Parathyroid adenoma (tissue), 2 donors: Measurements from ENCODE around the gene UXT.

ENCODE experiments used
- H2AFZ ChIP-seq: fragments of 300-600 bp; sonication (generic); one replicate; pipeline ENCODE4 v1.7.0; 2017; ENCODE audit warnings: antibody characterized with exemption, mild to moderate bottlenecking
- H3K27ac ChIP-seq: fragments of 300-600 bp; sonication (generic); one replicate; pipeline ENCODE4 v1.7.0; 2017
- H3K27me3 ChIP-seq: fragments of 300-600 bp; sonication (generic); one replicate; pipeline ENCODE4 v1.7.0; 2017; ENCODE audit warnings: low read length; ENCODE audit not compliant: control insufficient read depth, insufficient read depth
- H3K36me3 ChIP-seq: fragments of 300-600 bp; sonication (generic); one replicate; pipeline ENCODE4 v1.7.0; 2017; ENCODE audit warnings: low read length; ENCODE audit not compliant: control insufficient read depth, insufficient read depth
- H3K4me1 ChIP-seq: fragments of 300-600 bp; sonication (generic); one replicate; pipeline ENCODE4 v1.7.0; 2017; ENCODE audit warnings: control low read depth
- H3K4me2 ChIP-seq: fragments of 300-600 bp; sonication (generic); one replicate; pipeline ENCODE4 v1.7.0; 2017; ENCODE audit warnings: low read length
- H3K4me3 ChIP-seq: fragments of 300-600 bp; sonication (generic); one replicate; pipeline ENCODE4 v1.7.0; 2017; ENCODE audit warnings: low read depth, low read length
- H3K79me2 ChIP-seq: fragments of 300-600 bp; sonication (generic); one replicate; pipeline ENCODE4 v1.7.0; 2017; ENCODE audit warnings: control low read depth
- H3K9ac ChIP-seq: fragments of 300-600 bp; sonication (generic); one replicate; pipeline ENCODE4 v1.7.0; 2017; ENCODE audit warnings: mild to moderate bottlenecking
- H3K9me3 ChIP-seq: fragments of 300-600 bp; sonication (generic); one replicate; pipeline ENCODE4 v1.7.0; 2017; ENCODE audit warnings: low read length; ENCODE audit not compliant: control insufficient read depth
- CTCF ChIP-seq: fragments of 300-600 bp; sonication (generic); IDR thresholded peaks from one replicate; pipeline ENCODE4 v1.7.0; 2017; ENCODE audit warnings: antibody characterized with exemption, mild to moderate bottlenecking
- donor health status: primary hyperparathyroidism.

UXT gene

GRCh38 chrX:47649781-47650163 lies 9.2 kb downstream of the UXT start:
- Histone ChIP-seq H3K9ac (no peak overlapping the region), H3K4me1 (no peaks in the 10 kb centered on the region), H3K4me3 (peak overlapping the region; percentile 78), H2AFZ (no peak overlapping the region), H3K79me2 (peaks cover 6% of the 10 kb centered on the region), H3K9me3 (no peaks in the 10 kb centered on the region), H3K27me3 (no peaks in the 10 kb centered on the region), H3K4me2 (peak overlapping the region; percentile 35), H3K36me3 (no peaks in the 10 kb centered on the region), H3K27ac (no peak overlapping the region)
- TF ChIP-seq CTCF: no peak

GRCh38 chrX:47649271-47649670 lies 9.7 kb downstream of the UXT start:
- H2AFZ ChIP-seq: no peak overlapping the region
- H3K4me2 ChIP-seq: peak overlapping the region; percentile 51
- no peak overlapping the region for H3K9ac ChIP-seq
- H3K79me2 ChIP-seq: peaks cover 6% of the 10 kb centered on the region
- H3K9me3 ChIP-seq: no peaks in the 10 kb centered on the region
- TF ChIP-seq CTCF: no peak
- no peaks in the 10 kb centered on the region for H3K36me3 ChIP-seq
- peak overlapping the region; percentile 27 for H3K4me3 ChIP-seq
- no peak overlapping the region for H3K27ac ChIP-seq
- no peaks in the 10 kb centered on the region for H3K27me3 ChIP-seq
- no peaks in the 10 kb centered on the region for H3K4me1 ChIP-seq

- H3K27ac ChIP-seq: no peak overlapping the region
- no peak overlapping the region for H2AFZ ChIP-seq
- H3K4me2 ChIP-seq: no peak overlapping the region
- no peaks in the 10 kb centered on the region for H3K4me1 ChIP-seq
- no peaks in the 10 kb centered on the region for H3K9me3 ChIP-seq
- peaks cover 9% of the 10 kb centered on the region for H3K79me2 ChIP-seq
- H3K36me3 ChIP-seq: no peaks in the 10 kb centered on the region
- H3K4me3 ChIP-seq: no peak overlapping the region
- no peak overlapping the region for H3K9ac ChIP-seq
- no peak for TF ChIP-seq CTCF
- H3K27me3 ChIP-seq: no peaks in the 10 kb centered on the region
These were observed 10.6 kb downstream of the UXT start for GRCh38 chrX:47648376-47648775.

- TF ChIP-seq CTCF: no peak
- Histone ChIP-seq H3K9me3 (no peaks in the 10 kb centered on the region), H3K36me3 (no peaks in the 10 kb centered on the region), H3K27me3 (no peaks in the 10 kb centered on the region), H3K4me2 (no peak overlapping the region), H3K4me3 (no peak overlapping the region), H2AFZ (no peak overlapping the region), H3K9ac (no peak overlapping the region), H3K27ac (no peak overlapping the region), H3K79me2 (peaks cover 9% of the 10 kb centered on the region), H3K4me1 (no peaks in the 10 kb centered on the region)
These were observed 12.3 kb downstream of the UXT start for GRCh38 chrX:47646636-47647035.

GRCh38 chrX:47645530-47645929 lies 13.4 kb downstream of the UXT start:
- no peak overlapping the region for H3K4me3 ChIP-seq
- no peak overlapping the region for H3K9ac ChIP-seq
- H3K4me2 ChIP-seq: no peak overlapping the region
- peaks cover 9% of the 10 kb centered on the region for H3K79me2 ChIP-seq
- H2AFZ ChIP-seq: no peak overlapping the region
- H3K36me3 ChIP-seq: no peaks in the 10 kb centered on the region
- H3K27ac ChIP-seq: peak overlapping the region; percentile 51
- no peaks in the 10 kb centered on the region for H3K9me3 ChIP-seq
- no peaks in the 10 kb centered on the region for H3K4me1 ChIP-seq
- TF ChIP-seq CTCF: no peak
- H3K27me3 ChIP-seq: no peaks in the 10 kb centered on the region
